ENCODE measurements around the gene TMEM88. TPM values are rescaled to one million over a fixed set of nuclear protein-coding genes. Genes with fewer than 3 reads are reported as not detected.

The TMEM88 gene
- total and polyA plus RNA-seq, 2 of the 13 experiments (the other 11 are each of a cell fraction or from before 2014, with no cell fraction given), result 0.31 to 0.66 TPM

- TF ChIP-seq ZSCAN25 (CRISPR knock-in tag; IDR thresholded peaks at IDR 0.05) (peak; percentile 77; the same call in 1 of the 2 replicates), ZNF83 (CRISPR knock-in tag; IDR thresholded peaks at IDR 0.05; ENCODE audit: borderline replicate concordance) (no peak), ZNF138 (CRISPR knock-in tag; IDR thresholded peaks at IDR 0.05; ENCODE audit: low read depth) (no peak; the same call in 1 of the 2 replicates), TEAD2 (CRISPR knock-in tag; IDR thresholded peaks at IDR 0.05) (no peak), CREB1 (IDR thresholded peaks at IDR 0.05) (peak; percentile 85), CREB1 (CRISPR knock-in tag; IDR thresholded peaks at IDR 0.05) (peak; percentile 89), CENPX (CRISPR knock-in tag; IDR thresholded peaks at IDR 0.05) (no peak), POLR2AphosphoS5 (IDR thresholded peaks at IDR 0.05; ENCODE audit: low read depth, low read length) (no peak; the same call in 1 of the 2 replicates), ZMAT3 (CRISPR knock-in tag; conservative IDR thresholded peaks at IDR 0.05) (no peak), ZNF543 (CRISPR knock-in tag; IDR thresholded peaks at IDR 0.05) (no peak; the same call in 1 of the 2 replicates), ARID5B (CRISPR knock-in tag; IDR thresholded peaks at IDR 0.05) (peak; percentile 93), PRDM15 (CRISPR knock-in tag; IDR thresholded peaks at IDR 0.05) (peak; percentile 99), SAP130 (CRISPR knock-in tag; IDR thresholded peaks at IDR 0.05; ENCODE audit: low read depth) (peak; percentile 98), PHF21A (CRISPR knock-in tag; IDR thresholded peaks at IDR 0.05) (peak; percentile 99), ZNF792 (CRISPR knock-in tag; IDR thresholded peaks at IDR 0.05) (peak; percentile 90), CREBL2 (CRISPR knock-in tag; IDR thresholded peaks at IDR 0.05; ENCODE audit: borderline replicate concordance) (no peak), ZNF570 (CRISPR knock-in tag; IDR thresholded peaks at IDR 0.05; ENCODE audit: borderline replicate concordance) (no peak), MED8 (CRISPR knock-in tag; IDR thresholded peaks at IDR 0.05; ENCODE audit: insufficient replicate concordance) (peak; percentile 89)
Observed at GRCh38 chr17:7836596-7837407, 18.1 kb upstream of the TMEM88 start (continued).

Measured in HepG2 (cell line).